ENCODE measurements around the gene DUSP8.

DUSP8 gene

DNA sequence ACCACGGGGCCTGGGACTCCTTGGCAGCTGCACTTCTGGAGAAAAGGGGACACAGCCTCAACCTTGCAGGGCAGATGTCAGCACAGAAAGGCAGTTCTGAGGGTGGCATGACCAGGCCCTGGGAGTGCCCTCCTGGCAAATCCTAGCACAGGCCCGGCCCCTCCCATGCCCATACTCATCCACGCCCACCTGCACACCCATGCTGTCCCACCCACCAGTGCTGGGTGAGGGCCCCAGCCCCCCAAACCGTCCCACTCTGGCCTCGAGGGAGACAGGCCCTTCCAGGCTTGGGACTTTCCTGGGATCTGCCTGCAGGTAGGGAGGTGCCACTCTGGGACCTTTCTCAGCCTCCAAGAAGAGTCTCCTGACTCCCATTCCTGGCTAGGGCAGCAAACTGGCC, 10.1 kb downstream of the DUSP8 start:
- H3K27ac ChIP-seq, result no peak overlapping the region
- TF ChIP-seq, protein P1, sequence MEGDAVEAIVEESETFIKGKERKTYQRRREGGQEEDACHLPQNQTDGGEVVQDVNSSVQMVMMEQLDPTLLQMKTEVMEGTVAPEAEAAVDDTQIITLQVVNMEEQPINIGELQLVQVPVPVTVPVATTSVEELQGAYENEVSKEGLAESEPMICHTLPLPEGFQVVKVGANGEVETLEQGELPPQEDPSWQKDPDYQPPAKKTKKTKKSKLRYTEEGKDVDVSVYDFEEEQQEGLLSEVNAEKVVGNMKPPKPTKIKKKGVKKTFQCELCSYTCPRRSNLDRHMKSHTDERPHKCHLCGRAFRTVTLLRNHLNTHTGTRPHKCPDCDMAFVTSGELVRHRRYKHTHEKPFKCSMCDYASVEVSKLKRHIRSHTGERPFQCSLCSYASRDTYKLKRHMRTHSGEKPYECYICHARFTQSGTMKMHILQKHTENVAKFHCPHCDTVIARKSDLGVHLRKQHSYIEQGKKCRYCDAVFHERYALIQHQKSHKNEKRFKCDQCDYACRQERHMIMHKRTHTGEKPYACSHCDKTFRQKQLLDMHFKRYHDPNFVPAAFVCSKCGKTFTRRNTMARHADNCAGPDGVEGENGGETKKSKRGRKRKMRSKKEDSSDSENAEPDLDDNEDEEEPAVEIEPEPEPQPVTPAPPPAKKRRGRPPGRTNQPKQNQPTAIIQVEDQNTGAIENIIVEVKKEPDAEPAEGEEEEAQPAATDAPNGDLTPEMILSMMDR (conservative IDR thresholded peaks at IDR 0.05), result no peak

DNA sequence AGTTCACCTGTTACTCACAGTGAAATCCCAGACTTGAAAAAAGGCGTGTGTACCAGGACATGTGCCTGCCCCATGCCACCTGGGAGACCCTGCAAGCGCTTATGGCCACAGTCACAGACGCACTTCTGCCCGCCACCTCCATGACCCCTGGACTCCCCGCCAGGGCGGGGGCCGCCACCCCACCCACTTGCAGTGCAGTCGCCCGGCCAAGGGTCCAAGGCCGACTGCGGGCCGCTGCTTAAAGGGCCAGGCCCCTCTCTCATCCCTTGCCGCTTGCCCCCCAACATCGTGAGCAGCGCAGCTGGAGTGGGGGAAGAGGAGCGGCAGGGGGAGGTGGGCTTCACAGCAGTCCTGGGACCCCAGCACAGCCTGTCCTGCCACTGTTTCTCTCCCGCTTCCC, 10.8 kb downstream of the DUSP8 start:
- TF ChIP-seq ZFX (IDR thresholded peaks at IDR 0.05), result no peak
- no peak overlapping the region for H3K27ac ChIP-seq

DNA sequence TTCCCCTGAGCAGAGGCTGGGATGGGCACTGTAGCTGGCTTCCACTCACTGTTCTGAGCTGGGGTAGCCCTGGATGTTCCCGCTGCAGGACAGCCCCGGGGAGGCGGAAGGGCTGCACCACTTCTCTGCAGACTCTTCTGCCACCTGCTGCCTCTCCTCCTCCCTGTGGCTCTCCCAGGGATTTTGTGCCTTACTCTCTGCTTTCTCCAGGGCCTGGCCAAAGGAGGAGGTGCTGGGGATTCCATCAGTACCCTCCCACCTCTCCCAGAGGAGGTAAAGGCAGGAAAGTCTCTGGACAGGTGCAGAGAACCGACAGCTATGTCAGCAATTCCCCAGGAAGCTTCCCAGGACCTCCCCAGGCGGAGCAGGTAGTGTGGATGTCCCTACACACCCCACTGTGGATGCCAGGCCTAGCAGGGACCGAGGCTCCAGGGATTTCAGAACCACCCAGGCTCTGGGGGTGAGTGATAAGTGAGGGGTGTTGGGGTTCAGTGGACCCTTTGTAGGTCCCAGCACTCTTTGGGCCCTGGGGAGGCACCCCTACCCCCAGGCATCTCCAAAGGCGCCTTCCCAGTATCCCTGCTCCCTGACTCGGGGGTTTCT, 11.3 kb downstream of the DUSP8 start:
- TF ChIP-seq ZFX (IDR thresholded peaks at IDR 0.05), result no peak
- TF ChIP-seq, protein P1 (conservative IDR thresholded peaks at IDR 0.05), result no peak
- peak overlapping the region; percentile 98; the same call in 1 of the 2 replicates for H3K27ac ChIP-seq

DNA sequence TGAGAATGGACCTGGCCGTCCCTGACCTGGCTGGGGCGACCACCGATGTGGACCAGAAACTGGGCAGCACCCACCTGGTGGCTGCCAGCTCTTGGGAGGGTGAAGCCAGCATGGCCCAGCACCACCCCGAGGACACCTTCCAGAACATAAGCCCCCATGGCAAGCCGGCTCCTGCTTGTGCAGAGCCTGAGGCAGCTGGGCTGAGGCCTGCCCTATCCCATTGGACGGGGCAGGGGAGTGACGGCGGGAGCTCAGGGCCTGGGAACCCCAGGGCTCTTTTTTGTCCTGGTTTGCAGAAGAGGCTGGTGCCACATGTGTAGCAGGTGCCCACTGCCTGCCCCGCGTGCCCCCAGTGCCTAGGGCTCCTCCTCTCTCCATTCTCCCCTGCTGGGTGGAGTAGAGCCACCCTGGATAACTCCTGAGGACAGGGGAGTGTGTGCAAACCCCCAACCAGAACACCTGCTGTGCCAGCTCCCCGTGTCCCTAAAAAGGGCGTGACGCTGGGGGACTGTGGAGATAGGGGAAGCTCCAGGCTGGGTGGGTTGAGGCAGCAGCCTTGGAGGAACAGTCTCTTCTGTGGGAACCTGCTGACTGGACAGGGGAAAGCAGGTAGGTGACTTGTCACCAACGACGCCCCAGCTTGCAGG, 11.9 kb downstream of the DUSP8 start:
- TF ChIP-seq ZFX (IDR thresholded peaks at IDR 0.05), result no peak
- TF ChIP-seq, protein P1 (conservative IDR thresholded peaks at IDR 0.05), result no peak
- peak overlapping the region; percentile 98 for H3K27ac ChIP-seq

DNA sequence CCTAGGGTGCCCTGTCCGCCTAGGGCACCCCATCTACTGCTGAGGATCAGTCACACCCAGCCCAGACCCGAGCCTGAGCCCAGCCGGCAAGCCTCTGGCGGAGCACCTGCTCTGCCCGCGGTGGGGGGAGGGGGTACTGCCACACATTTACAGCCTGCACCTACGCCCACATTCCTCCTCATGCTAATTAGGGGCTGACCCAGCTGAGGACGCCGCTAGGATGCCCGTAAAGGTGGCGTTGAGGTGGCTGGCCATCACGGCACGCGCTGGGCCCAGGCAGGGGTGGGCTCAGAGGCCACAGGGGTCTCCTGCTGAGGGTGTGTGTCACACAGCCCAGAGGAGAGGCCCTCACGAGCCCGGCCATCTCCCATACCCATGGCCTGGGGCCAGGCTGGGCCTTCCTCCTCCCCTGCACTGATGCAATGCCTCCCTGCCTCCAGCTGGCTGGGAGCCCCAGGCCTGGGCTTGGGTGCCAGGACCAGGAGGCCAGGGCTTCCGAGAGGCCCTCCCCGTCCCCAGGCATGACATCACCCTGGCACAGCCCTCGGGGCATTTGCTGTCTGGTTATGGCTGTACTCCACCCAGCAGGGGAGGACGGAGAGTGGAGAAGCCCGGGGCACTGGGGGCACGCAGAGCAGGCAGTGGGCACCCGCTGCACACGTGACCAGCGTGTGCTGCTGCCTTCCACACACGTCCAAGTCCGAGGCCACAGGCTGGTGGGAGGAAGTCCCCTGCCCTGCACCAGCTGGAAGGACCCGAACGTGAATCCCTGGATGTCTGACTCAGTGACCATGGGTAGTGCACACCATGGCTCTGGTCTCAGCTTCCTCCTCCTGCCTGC, 12.7 kb downstream of the DUSP8 start:
- TF ChIP-seq, protein P1 (conservative IDR thresholded peaks at IDR 0.05), result no peak
- TF ChIP-seq ZFX (IDR thresholded peaks at IDR 0.05), result no peak
- H3K27ac ChIP-seq, result peak overlapping the region; percentile 98

GRCh38 chr11:1558775-1559110, 13.3 kb downstream of the DUSP8 start:
- TF ChIP-seq ZFX (IDR thresholded peaks at IDR 0.05), result no peak
- TF ChIP-seq, protein P1 (conservative IDR thresholded peaks at IDR 0.05), result no peak
- H3K27ac ChIP-seq, result peak overlapping the region; percentile 98

GRCh38 chr11:1557904-1558774, 13.9 kb downstream of the DUSP8 start:
- peak overlapping the region; percentile 98 for H3K27ac ChIP-seq
- TF ChIP-seq, protein P1 (conservative IDR thresholded peaks at IDR 0.05), result no peak
- TF ChIP-seq ZFX (IDR thresholded peaks at IDR 0.05), result no peak

Data from C4-2B (cell line).